ENCODE results near the gene LDHAL6B.

- TF ChIP-seq CTCF (IDR thresholded peaks at IDR 0.05) (no peak), POLR2A (IDR thresholded peaks at IDR 0.05) (no peak)
These were observed 17.1 kb downstream of the LDHAL6B start for GRCh38 chr15:59223736-59224135.
